ENCODE results near the gene SLC16A12. TPM values are rescaled to one million over a fixed set of nuclear protein-coding genes. Genes with fewer than 3 reads are reported as not detected.

The SLC16A12 gene
- total and polyA plus RNA-seq, 2 of the 13 experiments (the other 11 are each of a cell fraction or from before 2014, with no cell fraction given), result 0.02 TPM; not detected in 1

GRCh38 chr10:89425000-89425399 lies 110.4 kb downstream of the SLC16A12 start:
- Histone ChIP-seq H3K4me2 (ENCODE audit: low read depth, low read length) (peak overlapping the region; percentile 46), H4K20me1 (ENCODE audit: insufficient read depth, low read length) (no peaks in the 10 kb centered on the region), H3K79me2 (ENCODE audit: insufficient read depth, low read length) (no peaks in the 10 kb centered on the region), H3K4me3 (replicated peaks in 1 of 3; ENCODE audit: insufficient read depth in 1 of 3, low read depth in 2 of 3, low read length in 3 of 3) (no peak overlapping the region), H3K4me1 (ENCODE audit: insufficient read depth, low read length) (peaks cover 20% of the 10 kb centered on the region), H3K27ac (ENCODE audit: extremely low read length, insufficient read depth, low read length) (no peak overlapping the region), H3K9ac (ENCODE audit: insufficient read depth, low read depth, low read length) (no peak overlapping the region), H3K9me3 (ENCODE audit: low read length) (no peaks in the 10 kb centered on the region), H3K27me3 (ENCODE audit: control insufficient read depth in 1 of 2, insufficient read depth in 2 of 2, low read length in 2 of 2) (no peaks in the 10 kb centered on the region), H3K36me3 (replicated peaks in 1 of 2; ENCODE audit: control insufficient read depth in 1 of 2, insufficient read depth in 2 of 2, low read length in 2 of 2) (no peaks in the 10 kb centered on the region), H2AFZ (ENCODE audit: low read length) (no peak overlapping the region)
- BruUV-seq (replicated peaks), result no TSS peak
- ATAC-seq (peak; percentile 65), DNase-seq (ENCODE audit: low spot score) (peak; percentile 14), FAIRE-seq (no peak)
- ChIA-PET CTCF (ENCODE audit: low intra/inter-chr PET ratio, low total read pairs) (interaction anchor here (1.8 to 2.8 kb wide), 2 partner anchors 139 to 369 kb away, joined by 4 to 46 read pairs; no protein-coding TSS in a partner anchor), POLR2A (no interaction called here)
- 19% methylated on average over 5 of the region's 5 CpGs for WGBS (ENCODE audit: low lambda C conversion rate)
- in situ Hi-C loops (cut with HindIII; ENCODE audit: extremely low pct_ligation_motif_present, low pct_unique_long_range_greater_than_20kb), result loop anchor here (5.0 kb wide), 1 partner anchor 137 kb away; no protein-coding TSS in a partner anchor
- intact Hi-C loops (cut with micrococcal nuclease; ENCODE audit: unreplicated experiment), result loop anchor here (5.0 kb wide), 2 partner anchors 217 to 367 kb away; no protein-coding TSS in a partner anchor
- TF ChIP-seq TEF (CRISPR knock-in tag; IDR thresholded peaks at IDR 0.05), result no peak
- no peak for TF ChIP-seq ZNF276 (CRISPR knock-in tag; IDR thresholded peaks at IDR 0.05; ENCODE audit: low read depth)
- TF ChIP-seq, protein P1, sequence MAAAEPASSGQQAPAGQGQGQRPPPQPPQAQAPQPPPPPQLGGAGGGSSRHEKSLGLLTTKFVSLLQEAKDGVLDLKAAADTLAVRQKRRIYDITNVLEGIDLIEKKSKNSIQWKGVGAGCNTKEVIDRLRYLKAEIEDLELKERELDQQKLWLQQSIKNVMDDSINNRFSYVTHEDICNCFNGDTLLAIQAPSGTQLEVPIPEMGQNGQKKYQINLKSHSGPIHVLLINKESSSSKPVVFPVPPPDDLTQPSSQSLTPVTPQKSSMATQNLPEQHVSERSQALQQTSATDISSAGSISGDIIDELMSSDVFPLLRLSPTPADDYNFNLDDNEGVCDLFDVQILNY (CRISPR knock-in tag; conservative IDR thresholded peaks at IDR 0.05), result no peak
- TF ChIP-seq HNF4A (CRISPR knock-in tag; IDR thresholded peaks at IDR 0.05), result peak; percentile 68
- peak; percentile 54 for TF ChIP-seq SALL1 (CRISPR knock-in tag; IDR thresholded peaks at IDR 0.05)
- peak; percentile 8; the same call in 1 of the 2 replicates for TF ChIP-seq HNF4G (IDR thresholded peaks at IDR 0.05; ENCODE audit: borderline replicate concordance, low read depth, low read length)
- TF ChIP-seq HNF4G (CRISPR knock-in tag; IDR thresholded peaks at IDR 0.05; ENCODE audit: borderline replicate concordance, low read depth), result no peak
- TF ChIP-seq, protein P2, sequence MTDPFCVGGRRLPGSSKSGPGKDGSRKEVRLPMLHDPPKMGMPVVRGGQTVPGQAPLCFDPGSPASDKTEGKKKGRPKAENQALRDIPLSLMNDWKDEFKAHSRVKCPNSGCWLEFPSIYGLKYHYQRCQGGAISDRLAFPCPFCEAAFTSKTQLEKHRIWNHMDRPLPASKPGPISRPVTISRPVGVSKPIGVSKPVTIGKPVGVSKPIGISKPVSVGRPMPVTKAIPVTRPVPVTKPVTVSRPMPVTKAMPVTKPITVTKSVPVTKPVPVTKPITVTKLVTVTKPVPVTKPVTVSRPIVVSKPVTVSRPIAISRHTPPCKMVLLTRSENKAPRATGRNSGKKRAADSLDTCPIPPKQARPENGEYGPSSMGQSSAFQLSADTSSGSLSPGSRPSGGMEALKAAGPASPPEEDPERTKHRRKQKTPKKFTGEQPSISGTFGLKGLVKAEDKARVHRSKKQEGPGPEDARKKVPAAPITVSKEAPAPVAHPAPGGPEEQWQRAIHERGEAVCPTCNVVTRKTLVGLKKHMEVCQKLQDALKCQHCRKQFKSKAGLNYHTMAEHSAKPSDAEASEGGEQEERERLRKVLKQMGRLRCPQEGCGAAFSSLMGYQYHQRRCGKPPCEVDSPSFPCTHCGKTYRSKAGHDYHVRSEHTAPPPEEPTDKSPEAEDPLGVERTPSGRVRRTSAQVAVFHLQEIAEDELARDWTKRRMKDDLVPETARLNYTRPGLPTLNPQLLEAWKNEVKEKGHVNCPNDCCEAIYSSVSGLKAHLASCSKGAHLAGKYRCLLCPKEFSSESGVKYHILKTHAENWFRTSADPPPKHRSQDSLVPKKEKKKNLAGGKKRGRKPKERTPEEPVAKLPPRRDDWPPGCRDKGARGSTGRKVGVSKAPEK (CRISPR knock-in tag; IDR thresholded peaks at IDR 0.05; ENCODE audit: borderline replicate concordance), result no peak
- TF ChIP-seq NCOR1 (IDR thresholded peaks at IDR 0.05; ENCODE audit: borderline replicate concordance, low read length), result 0 out of 2 replicates have a peak, but pooled peaks have one; percentile 31
- peak; percentile 20; the same call in 1 of the 2 replicates for TF ChIP-seq PAXIP1 (CRISPR knock-in tag; conservative IDR thresholded peaks at IDR 0.05)
- no peak for TF ChIP-seq NFRKB (IDR thresholded peaks at IDR 0.05)
- TF ChIP-seq ZNF841 (CRISPR knock-in tag; IDR thresholded peaks at IDR 0.05; ENCODE audit: borderline replicate concordance), result no peak
